Mammary epithelial cell (primary cell): Measurements from ENCODE around the gene IL20.

Experiments
- CTCF ChIP-seq, 2 donors: IDR thresholded peaks in 1 of 2; conservative IDR thresholded peaks in 1 of 2; 2 replicates each; pipeline ENCODE4 v1.5.1; 2011 to 2012; ENCODE audit warnings: inconsistent platforms in 2 of 2, low read length in 2 of 2, mild to moderate bottlenecking in 2 of 2, control low read depth in 1 of 2, low read depth in 1 of 2; ENCODE audit not compliant: insufficient read depth in 1 of 2; ENCODE audit errors: extremely low read depth in 1 of 2
- EZH2 ChIP-seq: IDR thresholded peaks from 2 replicates; pipeline ENCODE4 v1.6.1; 2012; ENCODE audit warnings: low read length, inconsistent platforms, borderline replicate concordance

- peak; percentile 70 to 78 for TF ChIP-seq CTCF (conservative IDR thresholded peaks at IDR 0.05 in 1 of 2, IDR thresholded peaks at IDR 0.05 in 1 of 2; ENCODE audit: extremely low read depth in 1 of 2, insufficient read depth in 1 of 2, low read depth in 1 of 2, low read length in 2 of 2)
- no peak for TF ChIP-seq EZH2
Measured at GRCh38 chr1:206911064-206911663, 45.7 kb downstream of the IL20 start.
